ENCODE results near the gene RASSF8.

Gene RASSF8

DNA sequence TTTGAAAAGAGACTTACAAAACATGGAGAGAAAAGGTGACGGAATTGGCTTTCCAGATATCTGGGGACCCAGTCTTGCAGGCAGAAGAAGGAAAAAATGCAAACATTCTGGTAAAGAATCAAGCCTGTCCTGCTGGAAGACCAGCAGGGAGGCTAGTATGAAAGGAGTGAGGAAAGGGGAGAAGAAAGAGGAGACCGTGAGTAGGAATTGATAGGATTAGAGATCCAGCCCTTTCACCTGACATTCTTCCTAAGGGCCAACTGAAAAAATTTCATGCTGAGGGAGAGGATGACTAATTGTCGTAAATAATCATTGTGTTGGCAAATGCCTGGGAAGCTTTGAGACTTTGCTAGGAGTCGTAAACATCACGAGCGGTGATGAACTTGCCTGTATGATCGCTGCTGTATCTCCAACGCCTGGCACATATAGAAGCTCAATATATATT, 154.2 kb downstream of the RASSF8 start:
- no peak for DNase-seq

DNA sequence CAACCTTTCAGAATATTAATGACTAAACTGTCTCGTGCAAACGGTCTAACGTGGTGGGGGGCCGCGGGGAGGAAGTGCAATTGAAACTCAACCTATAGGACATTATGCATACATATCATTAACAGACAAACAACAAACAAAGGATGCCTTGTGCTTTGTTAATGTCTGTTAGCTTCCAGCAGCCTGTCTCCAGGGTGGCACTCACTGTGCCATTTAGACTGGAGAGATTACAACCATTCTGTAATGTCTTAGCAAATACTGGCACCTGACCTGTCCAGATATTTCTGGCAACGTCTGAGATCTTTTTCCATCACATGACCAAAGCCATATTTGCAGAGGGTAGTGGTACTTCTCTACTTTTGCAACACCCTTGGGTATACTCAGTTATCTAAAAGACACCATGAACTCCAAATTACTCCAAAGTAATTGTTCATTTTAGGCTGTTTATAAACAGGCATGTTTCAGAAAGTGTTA, 154.7 kb downstream of the RASSF8 start:
- DNase-seq, result no peak

DNA sequence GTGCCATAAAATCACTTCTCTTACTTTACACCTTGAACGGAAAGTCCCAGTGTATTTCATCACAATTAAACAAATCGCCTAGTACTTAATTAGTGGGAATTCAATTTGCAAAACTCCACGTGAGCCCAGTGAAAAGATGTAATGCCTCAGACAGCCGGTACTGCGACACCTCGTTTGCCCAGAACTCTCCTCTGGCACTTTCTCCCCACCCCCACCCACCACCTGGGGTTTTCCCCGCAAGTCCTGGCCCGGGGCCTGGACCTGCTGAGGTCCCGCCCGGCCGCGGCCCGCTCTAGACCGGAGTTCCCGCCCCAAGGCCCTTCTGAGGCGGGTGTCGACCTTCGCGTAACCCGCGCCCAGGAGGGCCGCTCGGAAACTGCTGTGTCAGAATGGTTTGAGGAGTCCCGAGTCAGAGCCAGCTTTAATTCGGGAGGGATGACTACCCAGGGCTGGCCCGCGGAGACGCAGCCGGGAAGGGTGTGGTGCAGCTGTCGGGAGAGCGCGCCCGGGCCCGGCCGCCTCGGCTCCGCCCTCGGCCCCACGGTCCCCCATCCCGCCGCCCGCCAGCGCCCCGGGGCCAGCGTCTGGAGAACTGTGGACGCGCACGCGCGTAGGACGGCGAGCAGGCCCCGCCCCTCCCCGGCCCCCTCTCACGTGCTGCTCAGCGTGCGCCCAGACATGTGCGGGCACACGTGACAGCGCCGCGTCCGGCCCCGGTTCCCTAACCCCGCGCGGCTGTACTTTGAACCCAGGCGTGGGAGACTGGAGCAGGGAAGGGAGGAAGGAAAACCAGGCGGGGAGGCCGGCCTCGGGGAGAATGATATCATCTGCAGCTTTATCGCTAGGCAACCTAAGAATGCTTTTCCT, 155.6 kb downstream of the RASSF8 start:
- peak; percentile 69 for DNase-seq

DNA sequence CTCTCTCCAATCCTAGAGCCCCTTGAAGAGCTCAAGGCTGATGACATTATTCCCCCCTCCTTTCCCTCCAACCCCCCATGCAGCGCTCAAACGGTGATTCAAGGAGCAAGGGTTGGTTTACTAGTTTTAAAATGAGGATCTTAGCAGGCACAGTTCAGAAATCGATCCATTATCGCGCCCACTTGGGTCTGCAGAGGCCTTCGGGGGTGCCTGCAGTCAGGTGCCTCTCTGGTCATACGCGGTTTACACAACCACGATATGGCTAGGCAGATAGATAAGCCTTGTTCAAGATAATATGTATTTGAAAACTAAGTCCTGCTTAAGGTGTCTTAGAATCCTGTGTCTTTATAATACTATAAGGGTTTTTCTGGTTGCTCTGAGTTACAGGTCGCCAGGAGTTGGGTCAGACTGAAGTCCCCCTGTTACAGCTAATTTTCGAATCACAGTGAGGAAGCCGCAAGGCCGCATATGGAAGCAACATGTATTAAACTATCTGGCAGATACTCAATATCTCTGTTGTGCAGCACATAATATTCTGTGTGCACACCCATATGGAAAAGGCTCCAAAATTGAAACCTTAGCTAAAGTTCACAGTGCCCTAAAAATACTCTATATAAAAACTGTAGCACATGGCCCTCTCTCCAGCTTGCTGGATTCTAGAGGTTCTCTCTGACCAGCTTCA, 156.4 kb downstream of the RASSF8 start:
- DNase-seq, result no peak

DNA sequence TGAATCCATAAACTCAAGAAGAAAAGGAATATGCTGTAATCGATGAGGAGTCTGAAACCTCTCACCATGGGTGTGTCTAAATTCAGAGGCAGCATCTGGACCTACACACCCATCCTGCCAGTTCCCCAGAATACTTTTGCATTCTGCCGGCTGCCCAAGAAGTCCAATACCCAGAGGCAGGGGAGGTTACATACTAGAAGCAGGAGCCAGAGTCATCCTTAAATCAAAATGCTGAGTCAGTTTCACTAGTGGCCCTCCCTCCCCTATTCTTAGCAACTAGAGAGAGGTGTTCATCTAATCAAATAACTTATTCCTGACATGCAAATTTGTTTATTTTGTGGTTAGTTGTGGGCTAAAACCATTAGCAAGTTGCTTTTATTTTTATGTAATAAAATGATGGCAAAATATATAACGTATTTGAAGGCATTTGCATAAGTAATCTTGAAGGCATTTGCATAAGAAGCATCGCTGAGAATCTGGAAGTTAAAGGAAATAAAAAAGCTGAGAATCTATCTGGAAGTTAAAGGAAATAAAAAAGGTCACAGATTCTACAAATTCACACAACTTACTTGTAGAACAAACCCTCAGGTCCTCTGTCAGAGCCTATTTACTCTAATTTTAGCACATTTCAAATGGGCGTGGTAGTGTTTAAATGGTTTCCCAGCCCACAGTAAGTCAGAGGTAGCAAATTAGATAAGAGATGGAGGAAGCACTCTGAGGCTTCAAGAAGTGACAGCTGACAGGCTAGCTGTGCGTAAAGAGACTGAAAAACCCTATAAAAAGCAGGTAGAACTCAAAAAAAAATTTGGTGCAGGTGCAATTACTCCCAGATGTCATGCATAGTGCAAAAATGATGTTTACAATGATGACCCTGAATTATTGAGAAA, 158.6 kb downstream of the RASSF8 start:
- no peak for DNase-seq

DNA sequence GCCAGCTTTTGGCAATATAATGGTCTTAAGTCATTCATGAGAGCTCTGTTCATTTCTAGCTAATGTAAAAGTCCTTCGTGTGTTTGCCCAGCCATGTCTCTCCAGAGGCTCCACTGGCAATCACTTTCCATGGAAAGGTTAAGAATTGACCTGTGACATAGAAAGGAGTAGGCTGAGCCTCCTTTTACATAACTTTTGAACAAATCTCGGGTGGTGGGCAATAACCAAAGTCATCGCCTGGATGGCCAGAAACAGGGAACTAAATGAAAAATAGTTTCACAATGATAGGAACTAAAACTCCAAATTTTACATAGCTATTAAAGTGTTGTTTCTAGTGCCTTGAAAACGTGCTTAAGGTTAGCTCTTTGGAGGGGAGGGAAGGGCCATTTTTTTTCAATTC, 159.8 kb downstream of the RASSF8 start:
- DNase-seq, result no peak

DNA sequence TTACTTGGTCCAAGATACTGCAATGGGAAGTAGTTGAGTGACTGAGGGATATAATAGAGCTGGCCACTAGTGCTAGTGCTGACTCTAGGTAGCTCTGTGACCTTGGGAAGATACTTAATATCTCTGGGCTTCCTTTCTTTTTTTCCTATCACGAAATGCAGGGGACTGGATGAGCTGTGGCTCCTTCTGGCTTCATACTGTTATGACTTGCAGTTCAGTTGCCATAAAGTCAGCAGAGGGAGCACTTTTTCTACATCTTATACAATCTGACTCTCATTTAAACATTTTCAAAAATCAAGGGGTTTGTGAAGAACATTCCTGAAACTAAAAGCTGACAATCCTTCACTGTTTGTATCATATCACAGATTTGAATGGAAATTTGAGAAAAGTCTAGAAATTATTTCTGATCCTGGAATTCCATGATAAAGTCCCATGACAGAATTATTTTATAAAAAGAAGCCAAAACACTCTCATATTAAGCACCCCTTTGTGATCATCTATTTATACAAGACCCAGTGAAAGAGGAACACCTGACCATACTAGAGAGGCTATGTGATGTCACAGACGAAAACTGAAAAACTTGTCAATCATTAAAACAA, 161.0 kb downstream of the RASSF8 start:
- no peak for DNase-seq

DNA sequence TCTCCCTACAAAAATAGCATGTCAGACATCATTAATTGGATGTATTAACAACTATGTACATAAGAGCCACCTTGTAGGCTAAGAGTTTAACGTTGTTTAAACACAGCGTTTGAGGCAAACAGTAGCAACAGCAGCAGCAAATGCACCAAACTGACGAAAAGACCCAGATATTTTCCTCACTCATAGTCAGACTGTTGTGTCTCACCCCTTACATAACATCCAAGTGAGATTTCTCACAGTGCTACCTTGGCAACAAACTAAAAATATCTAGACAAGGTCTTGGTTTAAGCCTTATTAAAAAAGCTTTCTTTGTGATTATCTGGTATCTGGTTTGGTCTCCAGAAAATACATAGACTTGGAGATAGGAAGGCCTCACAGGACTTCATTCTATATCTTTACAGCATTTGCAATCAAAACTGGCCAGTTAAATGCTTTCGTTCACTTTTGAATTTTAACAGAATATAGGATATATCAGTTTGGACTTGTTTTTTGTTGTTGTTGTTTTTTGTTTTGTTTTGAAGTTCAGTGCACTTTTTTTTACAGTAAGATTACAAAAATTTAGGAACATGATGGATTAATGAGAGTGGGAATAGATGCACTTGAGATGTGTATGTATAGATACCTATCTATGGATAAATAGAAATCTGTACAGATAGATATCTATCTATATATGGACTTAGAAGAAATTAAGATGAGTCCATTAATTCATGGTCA, 162.2 kb downstream of the RASSF8 start:
- no peak for DNase-seq

DNA sequence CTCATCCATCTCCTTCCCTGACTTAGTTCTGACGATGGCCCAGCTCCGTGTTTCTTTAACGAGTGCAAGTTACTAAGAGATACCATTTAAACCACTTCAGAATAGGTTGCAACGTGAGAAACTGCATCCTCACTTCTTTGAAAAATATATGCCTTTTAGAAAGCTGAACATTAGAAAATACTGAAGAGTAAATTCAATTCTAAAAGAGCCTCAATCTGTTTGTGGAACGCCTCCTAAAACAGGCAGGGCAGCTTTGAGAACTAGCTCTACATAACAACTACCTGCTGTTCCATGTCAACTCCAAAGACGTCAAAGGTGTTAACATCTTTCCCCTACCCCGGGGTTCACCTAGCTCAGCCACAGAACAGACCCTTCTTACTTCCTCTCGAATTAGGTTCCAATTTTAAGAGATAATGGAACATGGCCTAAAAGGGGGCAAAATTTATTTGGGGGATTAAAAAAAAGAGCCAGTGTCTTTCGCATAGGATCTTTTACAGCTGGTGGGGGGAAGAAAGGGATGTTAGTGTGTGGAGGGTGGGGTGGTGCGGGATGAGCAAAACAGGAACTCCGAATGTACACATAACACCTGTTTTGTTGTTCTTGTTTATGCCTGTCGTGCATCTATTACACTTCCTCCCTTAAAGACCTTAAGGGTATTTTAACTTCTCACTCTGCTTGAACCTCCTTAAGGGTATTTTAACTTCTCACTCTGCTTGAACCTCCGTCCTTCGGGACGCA, 163.0 kb downstream of the RASSF8 start:
- DNase-seq, result no peak

DNA sequence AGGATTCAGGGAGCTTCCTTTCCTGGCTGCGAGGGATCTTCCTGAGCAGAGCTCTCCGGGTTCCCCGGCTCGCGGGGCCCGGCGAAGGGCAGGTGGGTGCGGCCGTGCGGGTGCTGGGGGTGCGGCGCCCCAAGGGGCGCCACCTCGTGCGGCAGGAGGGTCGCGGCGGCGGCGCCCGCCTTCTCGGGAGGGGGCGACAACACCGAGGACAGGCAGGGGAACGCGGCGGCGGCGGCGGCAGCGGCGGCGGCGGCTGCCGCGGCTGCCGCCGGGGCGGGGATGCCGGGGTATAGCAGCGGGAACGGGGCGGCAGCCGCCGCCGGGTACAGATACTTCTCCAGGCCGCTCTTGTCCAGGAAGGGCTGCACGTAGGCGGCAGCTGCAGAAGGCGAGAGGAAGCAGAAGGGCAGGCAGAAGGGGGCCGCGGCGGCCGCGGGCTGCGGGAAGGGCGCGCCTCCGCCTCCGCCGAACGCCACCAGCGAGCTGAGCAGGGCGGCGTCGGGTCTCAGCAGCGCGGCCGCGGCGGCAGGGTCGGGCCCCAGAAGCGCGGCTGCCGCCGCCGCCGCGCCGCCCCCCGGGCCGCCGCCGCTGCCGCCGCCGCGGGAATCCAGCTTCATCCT, 163.7 kb downstream of the RASSF8 start:
- no peak for DNase-seq

DNA sequence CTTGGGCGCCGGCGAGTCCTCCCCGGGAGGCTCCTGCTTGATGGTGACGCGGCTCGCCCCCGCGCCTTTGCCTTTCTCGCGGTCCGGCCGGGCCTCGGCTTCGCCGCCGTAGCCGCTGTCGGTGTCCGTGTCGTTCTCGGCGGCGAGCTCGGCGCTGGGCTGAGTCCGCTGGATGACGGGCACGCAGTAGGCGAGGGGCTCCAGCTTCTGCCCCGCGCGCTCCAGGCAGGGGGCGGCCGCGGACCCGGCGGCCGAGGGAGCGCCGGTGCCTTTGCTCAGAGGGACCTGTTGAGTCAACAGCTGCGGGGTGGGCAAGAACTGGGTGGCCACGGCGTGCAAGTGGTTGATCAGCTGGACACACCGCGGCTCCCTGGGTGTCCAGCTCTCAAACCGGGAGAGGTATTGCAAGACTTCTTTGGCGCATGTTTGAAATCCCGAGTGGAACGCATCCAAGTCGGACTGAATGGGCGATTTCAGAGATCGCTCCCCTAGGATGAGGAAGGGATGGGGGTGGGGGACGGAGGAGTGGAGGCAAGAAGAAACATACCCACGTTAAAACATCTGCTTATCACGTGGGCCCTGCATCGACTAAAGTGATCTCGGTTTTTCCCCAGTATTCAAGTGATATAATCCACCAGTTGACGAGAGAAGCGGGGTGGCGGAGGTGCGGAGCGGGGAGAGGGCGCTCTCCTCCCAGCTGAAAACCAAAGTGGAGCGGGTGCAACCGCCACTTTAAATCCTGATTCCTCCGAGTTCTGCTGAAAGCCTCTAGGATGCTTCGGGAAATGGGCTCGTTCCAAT, 164.4 kb downstream of the RASSF8 start:
- no peak for DNase-seq

DNA sequence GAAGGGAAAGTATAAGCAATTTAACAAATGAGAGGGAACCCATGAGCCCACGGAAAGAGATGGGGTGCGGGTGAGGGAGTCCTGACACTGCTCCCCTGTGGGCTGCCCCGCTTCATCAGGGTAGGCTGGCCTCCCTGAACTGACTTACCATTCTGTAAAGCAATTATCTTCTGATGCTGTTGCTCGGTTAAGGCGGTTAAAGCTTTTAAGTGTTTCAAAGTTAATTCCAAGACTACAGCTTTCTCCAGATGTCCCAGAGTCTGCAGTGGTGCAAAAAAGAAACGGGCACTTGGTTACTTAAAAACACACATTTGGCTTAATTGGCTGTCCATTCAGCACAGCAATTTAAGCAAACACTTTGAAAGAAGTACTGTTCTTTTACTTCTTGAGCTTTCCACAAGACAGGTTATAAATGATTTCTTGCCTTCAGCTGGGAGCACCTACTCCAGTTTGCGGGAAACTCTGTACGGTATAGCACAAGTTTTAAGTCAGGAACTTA, 165.0 kb downstream of the RASSF8 start:
- no peak for DNase-seq

DNA sequence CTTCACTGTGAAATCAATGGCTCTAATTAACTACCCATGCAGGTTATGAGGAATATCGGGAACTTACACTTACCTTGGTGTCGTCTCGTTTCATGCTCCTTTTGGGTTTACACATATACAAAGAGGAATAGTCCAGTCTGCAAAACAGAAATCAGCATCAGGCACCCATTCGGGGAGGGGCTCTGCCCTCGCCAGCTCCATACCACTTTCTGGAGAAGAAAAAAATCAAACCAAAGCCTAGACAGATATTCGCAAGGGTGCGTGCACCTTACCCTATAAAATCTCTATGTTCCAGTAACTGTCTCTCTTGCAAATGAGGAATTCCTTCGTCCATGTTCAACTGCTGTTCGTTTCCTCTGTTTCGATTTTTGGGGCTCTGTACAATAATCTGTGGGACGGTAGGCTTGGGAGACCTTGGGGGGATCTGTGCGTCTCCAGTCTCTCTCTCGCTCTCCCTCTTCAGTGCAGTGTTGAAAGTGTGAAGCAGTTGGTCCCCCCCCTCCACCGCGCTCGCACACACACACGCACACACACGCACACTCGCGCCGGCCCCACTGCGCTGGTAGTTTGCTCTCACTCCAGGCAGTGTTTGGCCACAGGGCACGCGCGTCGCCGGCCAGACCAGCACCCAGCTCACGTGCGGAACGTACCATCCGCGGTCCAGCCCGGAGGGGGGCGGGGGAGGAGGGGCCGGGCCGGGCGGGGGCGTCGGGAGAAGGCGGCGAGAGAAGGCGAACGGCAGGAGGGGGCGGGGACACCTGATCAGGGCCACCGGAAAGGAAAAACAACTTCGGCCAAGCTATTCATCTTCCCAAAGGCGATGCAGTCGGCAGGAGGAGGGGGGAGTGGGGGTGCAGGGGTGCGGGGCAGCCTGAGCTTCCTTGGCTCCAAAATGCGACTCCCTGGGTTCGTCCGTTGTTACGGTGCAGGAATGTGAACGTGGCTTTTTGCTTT, 166.2 kb downstream of the RASSF8 start, which contains the start of gene BHLHE41:
Gene BHLHE41, minus strand, starts transcription at position 592 of the 954 bp plus-strand sequence. Its CDS starts 258 bp downstream, at position 334.
- DNase-seq, result no peak

DNA sequence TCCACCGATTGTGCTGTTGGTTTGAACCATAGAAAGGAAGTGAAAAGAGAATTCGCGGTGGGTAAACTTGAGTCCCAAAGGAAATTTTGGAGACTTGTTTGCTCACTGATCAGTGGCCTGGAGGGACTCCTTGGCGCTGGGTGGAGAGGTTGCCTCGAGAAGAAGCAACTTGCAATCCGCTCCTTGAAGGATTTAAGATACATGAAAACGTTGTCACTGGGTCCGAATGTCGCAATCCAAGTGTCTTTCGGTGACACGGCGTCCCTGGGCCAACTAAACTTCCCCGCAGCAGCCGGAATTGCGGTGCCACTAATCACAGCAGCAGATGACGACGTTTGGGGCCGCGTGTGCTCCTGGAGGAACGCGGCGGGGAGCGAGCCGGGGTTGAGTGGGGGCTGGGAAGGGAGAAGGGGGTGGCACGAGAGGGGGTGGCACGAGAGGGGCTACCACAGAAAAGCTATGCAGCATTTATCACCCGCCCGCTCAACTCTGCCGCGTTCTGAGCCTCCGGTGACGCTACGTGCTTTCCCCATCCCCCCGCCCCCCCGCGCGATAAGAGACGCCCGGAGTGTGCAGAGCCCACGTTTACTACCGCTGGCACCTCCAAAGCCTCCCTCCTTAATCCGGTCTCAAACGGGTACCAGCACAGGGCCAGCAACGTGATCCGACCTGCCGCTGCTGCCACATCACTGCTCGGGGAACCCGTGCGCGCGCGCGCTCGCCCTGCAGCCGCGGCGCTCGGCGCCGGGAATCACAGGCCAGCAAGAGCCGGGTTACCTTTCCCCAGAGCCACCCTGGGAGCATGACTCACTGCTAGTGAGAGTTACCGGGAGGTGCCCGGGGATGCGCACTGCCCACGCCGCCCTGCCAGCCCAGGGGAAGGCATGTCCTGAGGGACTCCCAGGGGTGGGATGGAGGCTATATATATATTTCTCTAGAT, 167.2 kb downstream of the RASSF8 start:
- no peak for DNase-seq

DNA sequence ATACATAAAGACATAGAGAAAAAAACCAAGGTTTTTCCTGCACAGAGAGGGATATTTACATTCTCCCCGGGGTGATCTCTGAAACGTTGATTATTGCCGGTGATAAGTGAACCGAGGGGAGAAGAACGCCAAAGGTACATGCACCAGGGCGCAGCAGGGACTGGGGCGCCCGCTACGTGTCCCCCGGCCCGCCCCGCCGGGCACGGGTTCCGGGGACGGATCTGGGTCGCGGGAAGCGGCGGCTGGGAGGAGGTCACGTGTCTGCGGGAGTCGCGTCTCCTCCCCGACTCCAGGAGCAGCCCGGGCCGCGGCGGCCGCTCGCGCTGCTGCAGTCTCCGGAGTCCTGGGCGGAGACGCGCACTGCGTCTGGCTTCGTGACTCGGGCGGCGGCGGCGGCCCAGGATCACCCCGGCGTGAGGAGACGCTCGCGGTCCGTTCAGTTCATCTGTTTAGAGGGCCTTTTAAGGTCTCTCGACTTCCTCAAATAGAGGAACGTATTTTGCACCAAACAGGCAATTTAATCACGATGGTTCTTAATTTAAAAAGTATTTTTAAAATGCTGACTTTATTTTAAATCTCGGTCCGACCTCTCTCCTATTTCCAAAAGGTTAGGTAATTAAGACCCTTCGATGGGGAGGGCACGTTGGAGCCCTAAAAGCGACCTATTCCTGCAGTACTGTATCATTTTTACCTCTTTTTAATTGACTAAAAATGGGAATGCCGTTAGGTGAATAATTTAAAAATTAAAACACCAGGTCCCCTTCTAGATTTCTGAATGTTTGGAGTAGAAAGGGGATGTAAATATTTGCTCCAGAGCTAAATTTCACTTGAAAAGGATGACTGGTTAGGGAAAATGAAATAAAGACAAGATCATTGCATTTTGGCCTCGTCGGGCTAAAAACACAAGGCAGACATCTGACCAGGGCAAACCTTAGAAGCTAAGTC, 168.1 kb downstream of the RASSF8 start:
- no peak for DNase-seq

DNA sequence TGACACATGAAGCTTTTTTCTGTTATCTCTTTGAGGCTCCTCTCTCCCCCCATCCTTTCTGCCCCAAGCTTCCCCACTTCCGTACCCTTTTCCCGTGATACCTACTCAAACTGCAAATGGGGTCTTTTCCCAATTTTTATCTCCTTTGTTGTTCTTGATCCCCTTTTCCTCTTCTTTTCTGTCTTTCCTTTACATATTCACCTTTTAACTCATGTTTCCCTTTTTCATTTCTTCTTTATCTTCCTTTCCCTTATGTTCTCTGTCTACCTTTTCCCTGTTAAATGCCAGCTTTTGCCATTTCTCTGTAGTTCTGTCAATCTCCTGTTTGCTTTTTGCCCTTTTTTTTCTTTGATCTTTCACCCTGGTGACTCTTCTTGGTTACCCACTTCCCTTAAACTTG, 168.9 kb downstream of the RASSF8 start:
- no peak for DNase-seq

All from CD4-positive, alpha-beta T cell treated with Interleukin-10 for 1 hour (primary cell).